ENCODE measurements around the gene CLSTN2.
"Not testable (repeated sequence)": the region's sequence is repeated elsewhere in the genome, so short reads cannot be mapped to it uniquely, and the experiment has no call there.

Gene CLSTN2

DNA sequence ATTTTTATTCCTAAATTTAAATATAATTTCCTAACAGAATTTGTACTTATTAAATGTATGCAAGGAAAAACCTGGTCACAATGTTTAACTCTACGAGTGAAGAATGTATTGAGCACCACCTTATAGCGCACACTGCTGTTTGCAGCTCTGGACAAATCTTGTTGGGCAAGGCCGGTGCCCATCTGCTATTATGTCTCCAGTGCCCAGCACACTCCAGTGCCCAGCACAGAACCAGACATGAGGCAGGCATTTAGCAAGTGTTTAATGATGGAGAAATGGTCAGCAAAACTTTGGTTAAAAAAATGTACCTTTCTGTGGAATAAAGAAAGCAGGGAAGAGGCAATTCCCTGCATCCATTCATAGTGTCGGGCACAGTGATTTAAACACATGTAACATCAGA is 488.2 kb downstream of the CLSTN2 start:
- no peak for DNase-seq (ENCODE audit: low spot score)

DNA sequence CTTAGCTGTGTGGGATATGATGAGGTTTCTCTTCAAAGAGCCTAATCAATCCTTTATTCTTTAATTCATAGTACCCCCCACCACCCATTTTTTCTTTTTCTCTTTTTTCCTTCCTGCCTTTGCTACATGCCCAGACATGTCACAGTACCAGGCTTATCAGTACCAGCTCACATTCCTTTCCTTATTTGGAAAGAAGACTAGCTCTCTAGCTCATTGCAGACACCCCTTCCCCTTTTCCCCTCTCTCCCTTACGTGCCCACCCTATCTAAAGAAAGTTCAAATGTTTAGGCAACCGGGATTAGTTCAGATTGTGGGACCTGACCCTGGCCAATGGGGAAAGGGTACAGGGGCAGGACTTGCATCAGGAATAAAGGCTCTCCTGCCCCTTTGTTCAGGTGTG is 488.6 kb downstream of the CLSTN2 start:
- not testable (repeated sequence) for DNase-seq (ENCODE audit: low spot score)

DNA sequence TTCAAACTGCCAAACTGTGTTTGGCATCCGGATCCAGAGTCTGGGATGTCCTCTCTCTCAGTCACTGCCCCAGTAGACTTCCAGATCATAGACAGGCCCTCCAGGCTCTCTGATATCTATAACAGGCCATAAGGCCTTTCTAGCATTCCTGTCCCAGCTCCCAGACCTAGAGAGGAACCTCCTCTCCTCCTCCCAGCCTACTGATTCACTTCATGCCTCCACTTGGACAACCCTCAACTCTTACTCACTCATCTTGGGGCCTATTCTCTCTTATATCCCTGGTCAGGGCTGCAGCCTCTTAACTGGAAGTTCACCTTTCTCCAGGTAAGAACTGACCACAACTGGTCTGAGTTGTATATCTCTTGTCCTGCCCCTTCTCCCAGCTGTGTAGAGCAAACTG is 489.2 kb downstream of the CLSTN2 start:
- no peak for DNase-seq (ENCODE audit: low spot score)

DNA sequence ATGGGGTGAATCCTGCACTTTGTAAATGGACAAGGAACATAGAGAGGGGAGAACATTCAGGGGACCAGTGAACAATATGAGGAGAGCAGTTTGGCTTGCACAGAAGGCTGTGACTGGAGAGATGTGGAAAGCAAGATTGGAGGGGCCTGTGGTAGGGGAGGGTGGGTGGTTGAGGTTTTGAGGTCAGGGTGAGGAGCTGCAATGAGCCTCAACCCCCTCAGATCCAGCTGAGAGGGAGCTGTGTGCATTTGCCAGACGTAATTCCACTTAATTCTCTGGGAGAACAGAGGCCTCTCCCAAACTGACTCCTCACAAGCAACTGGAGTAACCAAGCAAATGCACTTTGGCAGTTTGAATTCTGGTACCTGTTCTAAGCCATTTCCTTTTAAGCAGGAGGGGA is 489.7 kb downstream of the CLSTN2 start:
- DNase-seq (ENCODE audit: low spot score), result no peak

DNA sequence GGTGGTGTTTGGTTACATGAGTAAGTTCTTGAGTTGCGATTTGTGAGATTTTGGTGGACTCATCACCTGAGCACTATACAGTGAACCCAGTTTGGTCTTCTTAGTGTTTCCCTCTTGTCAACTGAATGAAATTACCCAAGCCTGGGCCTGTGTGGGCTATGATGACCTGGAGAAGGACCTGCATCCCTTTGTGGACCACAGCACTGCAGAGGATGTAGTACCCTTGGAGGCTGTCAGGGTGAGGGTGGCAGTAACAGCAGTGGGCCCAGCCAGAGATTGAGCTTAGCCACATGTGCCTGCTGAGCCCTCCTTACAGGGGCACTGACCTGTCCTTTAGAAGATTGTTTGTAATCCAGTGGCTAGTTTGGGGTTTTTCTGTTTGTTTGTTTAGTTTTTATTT is 492.8 kb downstream of the CLSTN2 start:
- no peak for DNase-seq (ENCODE audit: low spot score)

DNA sequence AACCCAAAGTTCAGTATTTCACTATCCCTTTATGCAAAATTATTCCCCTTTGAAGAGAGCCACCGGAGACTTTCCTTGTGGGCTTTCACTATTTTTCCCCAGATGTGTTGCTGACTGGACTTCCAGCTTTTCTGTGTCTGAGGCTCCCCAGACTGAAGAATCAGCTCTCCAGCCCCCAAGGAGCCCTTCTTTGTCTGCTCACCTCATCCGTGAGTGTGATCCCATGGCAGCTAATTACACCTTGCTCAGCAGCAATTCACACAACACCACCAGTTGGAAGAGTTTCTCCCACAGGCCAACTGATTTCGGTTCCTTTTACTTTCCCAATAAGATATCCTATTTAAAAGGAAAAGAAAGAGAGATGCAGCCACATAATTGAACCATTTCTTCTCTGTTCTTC is 493.4 kb downstream of the CLSTN2 start:
- no peak for DNase-seq (ENCODE audit: low spot score)

DNA sequence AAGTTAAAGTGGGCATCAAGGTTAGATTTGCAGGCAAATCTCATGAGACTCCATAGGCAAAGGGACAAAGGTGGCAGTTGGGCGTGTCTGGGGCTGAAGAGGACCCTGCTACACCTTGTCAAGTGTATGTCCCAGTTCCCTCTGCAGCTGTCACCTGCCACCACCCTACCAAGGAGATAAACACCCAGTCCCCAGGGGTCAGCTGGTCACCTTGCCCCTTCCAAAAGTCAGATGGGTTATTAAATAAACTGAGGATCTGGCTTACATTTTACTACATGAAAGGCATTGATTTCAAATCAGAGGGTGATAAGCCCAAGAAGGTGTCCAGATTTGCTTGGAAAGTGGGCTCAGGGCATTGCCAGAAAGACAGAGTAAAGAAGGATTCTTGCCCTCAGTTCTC is 494.8 kb downstream of the CLSTN2 start:
- DNase-seq (ENCODE audit: low spot score), result no peak

DNA sequence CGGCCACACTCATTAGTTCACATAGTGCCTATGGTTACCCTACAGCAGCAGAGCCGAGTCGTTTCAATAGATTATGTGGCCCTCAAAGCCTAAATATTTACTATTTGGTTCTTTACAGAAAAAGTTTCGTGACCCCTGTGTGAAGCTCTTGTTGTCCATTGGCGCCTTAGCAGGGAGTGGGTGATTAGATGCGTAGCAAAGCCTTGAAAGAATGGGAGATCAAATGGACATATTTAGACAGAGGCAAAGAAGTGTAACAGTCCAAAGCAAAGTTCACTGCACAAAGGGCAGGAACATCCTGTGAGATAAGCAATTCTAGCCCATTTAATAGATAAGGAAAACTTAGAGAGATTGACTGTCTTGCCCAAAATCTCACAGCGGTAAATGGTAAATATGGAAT is 495.5 kb downstream of the CLSTN2 start:
- DNase-seq (ENCODE audit: low spot score), result no peak

DNA sequence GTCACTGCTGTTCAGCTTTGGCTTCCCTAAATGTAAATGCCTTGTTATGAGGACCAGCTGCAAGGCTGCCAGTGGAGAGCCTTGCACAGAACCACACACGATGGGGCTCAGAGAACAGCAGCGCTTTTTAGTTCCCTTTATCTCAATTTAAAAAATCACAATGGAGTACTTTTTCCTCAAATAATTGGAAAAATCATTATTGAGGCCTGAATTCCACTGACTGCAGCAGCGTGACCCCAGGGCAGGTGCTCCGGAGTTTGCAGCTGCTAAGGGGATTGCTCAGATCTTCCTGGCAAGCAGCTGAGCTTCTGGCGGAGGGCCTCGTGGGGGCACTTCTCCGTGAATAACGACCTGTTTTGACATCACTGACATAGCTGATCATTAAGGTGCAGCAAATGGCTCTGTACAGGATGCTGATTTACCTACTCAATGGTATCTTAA is 497.3 kb downstream of the CLSTN2 start:
- peak; percentile 21 for DNase-seq (ENCODE audit: low spot score)

DNA sequence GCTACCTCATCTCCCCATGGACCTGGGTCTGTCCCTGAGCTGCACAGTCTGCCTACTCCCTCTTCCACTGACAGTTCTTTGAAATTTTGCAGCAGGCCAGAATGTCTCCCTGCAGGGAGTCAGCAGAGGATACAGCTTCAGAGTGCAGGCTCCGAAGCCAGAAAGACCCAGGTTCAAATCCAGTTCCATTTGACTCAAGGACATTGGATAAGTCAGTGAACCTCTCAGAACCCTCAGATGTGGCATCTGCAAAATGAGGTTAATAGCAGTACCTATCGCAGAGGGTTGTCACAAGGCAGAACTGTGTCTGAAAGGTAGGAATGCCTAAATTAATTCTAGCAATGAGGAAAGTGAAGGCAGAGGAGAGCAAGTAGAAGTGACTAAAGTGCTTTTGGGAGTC is 498.4 kb downstream of the CLSTN2 start:
- no peak for DNase-seq (ENCODE audit: low spot score)

DNA sequence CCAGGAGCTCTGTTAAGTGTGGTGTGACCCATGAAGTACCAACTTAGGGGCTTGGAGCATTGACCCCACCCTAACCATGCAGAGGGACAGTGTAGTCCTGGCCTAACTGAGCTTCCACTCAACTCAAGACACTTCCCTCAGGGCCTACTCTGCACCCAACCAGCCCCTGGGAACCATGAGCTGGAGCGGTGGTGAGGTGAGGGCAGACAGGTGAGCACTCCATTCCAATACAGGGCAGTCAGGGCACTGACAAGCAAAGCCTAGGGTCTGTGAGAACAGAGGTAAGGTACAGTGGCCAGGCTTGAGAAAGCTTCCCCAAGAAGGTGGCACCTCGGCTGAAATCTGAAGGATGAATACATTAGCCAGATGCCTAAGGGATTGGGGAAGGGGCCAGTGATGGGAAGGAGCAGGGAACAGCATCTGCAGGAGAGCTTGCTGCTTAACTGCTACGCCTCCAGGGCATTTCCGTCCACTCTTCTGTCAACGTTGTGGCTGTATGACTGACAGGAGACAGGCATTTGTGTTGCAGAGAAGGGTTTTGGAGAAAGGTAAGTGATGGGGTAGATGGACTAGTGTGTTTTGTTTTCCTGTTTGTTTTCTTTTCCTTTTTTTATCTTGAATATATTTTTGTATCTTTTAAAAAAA is 499.4 kb downstream of the CLSTN2 start:
- DNase-seq (ENCODE audit: low spot score), result no peak

DNA sequence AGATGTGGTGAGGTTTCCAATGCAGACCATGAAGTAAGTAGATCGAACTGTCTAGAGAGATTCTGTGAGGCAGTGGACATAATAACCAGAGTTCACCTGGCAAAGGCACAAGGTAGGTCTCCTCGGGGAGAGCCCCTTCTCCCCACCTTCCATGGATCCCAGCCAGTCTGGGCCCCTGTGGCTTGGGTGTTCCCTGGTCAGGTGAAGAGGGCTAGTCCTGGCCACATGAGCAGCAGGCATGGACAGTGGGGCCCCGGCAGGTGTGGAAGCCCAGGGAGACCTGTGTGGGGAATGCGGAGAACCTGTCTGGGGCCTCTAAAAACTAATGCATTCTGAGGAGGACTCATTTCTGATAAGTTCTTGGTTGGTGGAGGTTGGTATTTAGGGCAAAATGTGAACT is 501.4 kb downstream of the CLSTN2 start:
- DNase-seq (ENCODE audit: low spot score), result no peak

DNA sequence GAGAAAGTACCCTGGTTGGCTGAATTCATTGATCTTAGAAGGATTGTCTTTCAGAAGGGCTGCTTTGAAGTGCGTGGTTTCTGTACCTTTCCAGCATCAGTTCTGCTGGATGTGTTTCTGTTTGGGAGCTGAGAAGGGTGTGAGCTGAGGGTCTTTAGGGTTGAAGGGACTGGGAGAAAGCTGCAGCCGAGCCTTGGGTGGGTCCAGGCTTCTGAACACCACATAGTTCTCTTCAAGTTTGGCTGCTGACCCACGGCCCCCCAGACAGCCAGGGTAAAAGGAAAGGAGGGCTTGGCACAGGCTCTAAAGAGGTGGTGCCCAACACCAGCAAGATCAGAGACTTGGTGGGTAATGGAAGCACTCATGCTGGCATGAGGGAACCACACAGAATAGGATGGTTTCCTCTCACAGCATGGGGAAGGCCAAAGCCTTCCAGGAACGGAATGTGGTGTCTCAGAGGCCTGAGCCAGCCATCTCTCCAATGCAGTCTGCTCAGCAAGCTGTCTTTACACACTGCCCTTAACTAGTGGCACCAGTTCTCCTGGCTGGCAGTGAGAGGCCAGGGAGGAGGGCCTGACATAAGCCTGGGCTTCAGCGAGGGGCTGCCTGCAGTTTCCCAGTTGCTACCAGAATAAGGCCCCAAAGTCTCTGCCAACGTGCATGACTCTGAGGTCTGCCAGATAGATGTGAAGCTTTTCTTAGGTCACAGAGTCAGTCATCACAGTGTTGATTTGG is 503.9 kb downstream of the CLSTN2 start:
- no peak for DNase-seq (ENCODE audit: low spot score)

DNA sequence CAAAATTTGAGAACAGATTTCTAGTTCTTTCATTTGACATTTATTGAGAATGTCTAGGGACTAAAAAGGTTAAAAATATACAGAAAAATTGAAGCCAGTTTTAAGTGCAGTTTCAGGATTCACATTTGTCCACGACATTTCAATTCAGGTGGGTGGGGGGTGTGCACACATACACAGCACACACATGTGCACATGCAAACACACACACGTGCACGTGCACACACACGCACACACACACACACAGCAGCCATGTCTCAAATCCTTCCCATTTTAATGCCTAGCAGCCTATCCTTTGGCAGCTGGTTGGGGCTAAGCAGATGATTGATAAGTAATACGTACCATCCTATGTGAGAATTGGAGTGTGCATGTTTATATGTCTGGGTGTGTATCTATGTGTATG is 504.5 kb downstream of the CLSTN2 start:
- no peak for DNase-seq (ENCODE audit: low spot score)

DNA sequence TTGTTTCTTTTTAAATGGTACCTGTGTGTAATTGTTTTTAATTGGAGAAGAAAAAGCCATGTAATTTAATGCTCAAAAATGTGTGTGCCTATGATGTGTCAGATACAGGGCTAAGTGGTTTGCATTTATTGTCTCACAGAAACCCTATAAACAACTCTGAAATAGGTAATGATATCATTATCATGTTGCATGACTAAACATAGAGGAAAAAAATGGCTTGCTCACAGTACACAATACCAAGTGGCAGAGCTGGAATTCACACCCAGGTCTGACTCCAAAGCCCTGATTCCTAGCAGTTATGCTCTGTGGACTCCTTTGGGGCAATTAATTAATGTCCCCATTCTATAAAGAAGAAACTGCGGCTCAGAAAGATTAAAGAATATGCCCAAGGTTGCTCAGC is 505.5 kb downstream of the CLSTN2 start:
- DNase-seq (ENCODE audit: low spot score), result no peak

DNA sequence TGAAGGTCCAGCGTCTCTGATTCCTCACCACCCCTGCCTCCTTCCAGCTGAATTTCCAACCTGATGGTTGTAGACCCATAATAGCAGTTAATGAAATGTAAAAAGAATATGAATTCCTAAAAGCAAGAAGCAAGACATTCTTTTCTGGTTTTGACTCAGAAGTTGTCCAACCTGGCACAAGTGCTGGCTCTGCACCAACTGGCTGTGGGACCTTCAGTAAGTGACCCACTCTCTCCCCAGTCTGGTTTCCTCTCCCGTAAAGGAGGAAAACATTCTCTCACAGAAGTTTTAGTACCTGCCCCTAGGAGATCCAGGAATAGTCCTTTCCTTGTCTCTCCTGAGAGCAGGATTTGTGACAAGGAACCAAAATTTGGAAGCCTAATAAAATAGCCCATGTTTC is 506.0 kb downstream of the CLSTN2 start:
- DNase-seq (ENCODE audit: low spot score), result no peak

DNA sequence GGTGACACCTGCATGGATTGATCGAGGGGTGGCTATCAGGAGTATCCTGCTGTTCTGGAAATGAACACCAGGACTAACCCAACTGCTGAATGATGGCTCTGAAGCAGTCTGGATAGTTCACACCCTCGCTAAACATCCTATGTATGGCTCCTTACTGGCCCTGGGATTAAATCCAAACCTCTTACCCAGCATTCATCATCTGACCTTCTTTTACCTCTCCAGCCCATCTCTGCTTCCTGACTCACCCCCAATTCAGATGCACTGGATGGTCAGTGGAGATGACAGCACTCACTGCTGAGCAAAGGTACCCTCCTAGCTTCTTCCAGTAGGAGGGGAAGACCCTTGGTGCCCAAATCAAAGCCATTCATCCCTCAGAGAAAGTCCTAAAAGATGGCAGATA is 507.6 kb downstream of the CLSTN2 start:
- DNase-seq (ENCODE audit: low spot score), result no peak

DNA sequence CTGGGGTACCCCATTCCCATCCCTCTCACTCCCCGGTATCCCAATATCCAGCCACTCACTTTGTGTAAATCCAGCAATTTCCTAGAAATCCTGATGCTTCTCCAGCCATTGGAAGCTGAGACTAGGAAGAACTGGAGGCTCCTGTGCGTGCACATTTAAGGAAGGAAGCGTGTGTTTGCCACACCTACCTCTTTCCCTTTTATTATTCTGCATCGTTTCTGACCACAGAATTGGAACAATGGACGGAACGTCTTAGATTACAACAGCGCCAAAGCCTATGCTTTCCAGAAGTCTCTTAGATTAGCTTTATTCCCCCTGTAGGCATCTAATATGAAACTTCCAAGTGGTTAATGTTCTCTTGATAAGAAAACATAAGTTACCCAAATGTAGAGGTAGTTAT is 508.1 kb downstream of the CLSTN2 start:
- no peak for DNase-seq (ENCODE audit: low spot score)

DNA sequence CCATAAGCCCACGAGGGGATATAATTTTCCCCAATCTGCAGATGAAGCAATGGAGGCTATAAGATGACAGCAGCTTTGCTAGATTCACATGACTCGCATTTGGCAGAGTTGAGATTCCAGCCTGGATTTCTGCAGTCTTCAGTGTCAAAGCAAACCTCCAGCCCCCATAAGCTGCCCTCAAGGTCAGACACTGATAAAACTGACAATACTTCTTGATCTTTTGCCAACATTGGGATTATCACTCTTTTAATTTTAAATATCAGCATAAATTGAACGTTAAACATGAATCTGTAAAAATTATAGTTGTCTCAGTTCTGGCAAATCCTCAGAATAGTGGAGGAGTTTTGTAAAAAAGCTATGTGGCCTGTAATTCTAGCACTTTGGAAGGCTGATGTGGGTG is 508.8 kb downstream of the CLSTN2 start:
- DNase-seq (ENCODE audit: low spot score), result no peak

DNA sequence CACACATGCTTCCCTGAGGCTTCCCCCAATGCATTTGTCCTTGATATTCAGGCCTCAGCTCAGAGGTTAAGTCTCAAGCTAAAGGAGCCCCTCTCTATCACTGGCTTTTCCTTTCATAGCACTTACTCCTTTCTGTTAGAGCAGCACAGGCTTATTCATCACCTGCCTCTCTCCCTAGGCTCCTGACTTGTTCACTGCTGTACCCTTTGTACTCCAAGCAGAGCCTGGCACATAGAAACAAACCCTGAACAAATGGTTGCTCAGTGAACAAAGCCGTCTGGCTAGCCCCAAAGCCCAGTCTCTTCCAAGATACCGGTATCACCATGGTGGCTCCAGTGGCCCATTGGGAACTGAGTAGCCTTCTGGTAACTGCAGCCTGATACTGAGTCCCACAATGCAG is 511.7 kb downstream of the CLSTN2 start:
- DNase-seq (ENCODE audit: low spot score), result no peak

DNA sequence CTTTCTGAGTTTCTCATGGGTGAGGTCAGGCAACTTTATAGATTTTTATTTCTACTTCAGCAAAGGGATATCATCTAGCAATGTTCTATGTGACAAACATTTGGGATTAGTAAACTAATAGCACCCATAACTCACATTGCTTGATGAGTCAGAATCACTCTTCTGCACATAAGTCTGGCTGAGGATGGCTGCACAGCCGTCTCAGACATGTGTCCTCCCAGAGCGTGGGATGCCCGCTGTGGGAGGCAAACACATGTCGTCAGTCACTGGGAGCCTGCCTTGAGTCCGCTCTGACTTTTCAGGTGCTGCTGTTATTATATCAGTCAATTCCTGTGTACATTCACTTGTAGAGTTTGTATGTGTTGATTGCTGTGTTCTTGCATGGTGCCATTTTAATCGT is 512.2 kb downstream of the CLSTN2 start:
- DNase-seq (ENCODE audit: low spot score), result no peak

DNA sequence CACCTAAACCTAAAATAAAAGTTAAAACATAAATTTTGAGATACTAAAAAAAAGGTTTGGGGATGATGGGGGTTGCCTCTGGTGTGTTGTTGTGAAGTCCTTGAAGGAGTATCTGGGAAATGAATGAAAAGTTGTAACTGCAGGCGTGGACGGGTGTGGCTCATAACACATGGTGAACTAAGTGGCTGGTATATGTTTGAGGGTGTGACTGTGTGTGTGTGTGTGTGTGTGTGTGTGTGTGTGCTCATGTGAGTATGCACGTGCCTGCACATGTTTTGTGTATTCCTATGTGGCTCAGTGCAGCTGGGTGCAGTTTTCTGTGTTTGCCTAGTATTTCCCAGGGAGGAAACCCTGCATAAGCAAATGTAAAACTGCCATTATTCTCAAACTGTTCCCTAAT is 513.0 kb downstream of the CLSTN2 start:
- no peak for DNase-seq (ENCODE audit: low spot score)

DNA sequence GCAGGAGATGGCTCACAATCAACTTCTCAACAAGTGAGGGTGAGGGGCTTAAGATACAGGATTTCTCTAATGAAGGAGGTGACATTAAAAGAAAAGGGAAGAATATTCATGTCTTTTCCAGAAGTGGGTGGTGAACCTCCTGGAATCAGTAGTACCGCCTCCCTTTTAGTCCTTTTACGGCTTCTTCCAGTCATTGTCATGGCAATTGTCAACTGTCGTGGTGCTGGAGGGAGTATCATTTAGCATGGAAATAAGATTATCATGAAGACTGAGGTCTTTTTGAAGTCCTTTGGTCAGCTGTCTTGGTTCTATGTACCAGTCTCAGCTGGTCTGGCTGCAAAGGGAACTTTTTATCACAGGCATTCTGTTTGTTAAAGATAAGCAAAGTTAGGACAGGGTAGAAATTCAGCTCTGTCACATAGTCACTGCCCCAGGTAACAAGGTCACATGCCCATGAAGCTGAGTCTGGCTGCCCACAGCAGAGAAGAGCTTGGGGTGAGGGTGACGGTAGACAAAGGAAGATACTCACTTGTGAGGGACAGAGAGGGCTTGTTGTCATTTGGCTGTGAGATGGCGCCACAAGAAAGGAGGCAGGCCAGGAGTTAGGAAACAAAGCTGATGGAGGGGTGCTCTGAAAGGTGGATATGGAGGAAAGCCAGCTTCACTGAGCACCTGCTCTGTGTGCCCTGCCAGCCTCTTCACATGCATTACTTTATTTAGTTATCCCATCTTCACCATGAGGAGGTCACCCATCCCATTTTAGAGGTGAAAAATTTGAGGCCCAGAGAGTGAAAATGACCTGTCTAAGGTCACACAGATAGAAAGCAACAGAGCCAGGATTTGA is 514.6 kb downstream of the CLSTN2 start:
- no peak for DNase-seq (ENCODE audit: low spot score)

Measured in pons (tissue), 1 donor.